Adrenal gland (tissue), 12 donors: ENCODE measurements around the gene RLIM. TPM values are rescaled to one million over a fixed set of nuclear protein-coding genes. Genes with fewer than 3 reads are reported as not detected.

Experiments used
- polyA plus RNA-seq, 3 donors: library from polyadenylated mRNA; stranded (reverse); fragments of 200-250 nt in 2 of 3; fragments of 350-450 nt in 1 of 3; fragmentation: Illumina TruSeq in 1 of 3; extraction: RNeasy Lipid Tissue Mini Kit (QIAGEN cat#74804) in 1 of 3; gene quantifications; one replicate each; pipeline ENCODE4 v1.2.3, GENCODE V29; 2013 to 2014
- total RNA-seq, 9 donors: library from RNA; depleted of rRNA in 4 of 9; stranded (reverse); fragments of >200 nt in 4 of 9; fragments of 120-200 nt in 1 of 9; fragmentation: NEBNext Ultra II Directional in 1 of 9; extraction: Animal tissue kit (Norgen Biotek cat#: 25700) in 1 of 9; gene quantifications; one replicate each; pipeline versions ENCODE4 v1.1.0 to v1.2.4, GENCODE V29; 2013 to 2023
- donor health status: healthy with polysubstance abuse.
- donor health status: Bipolar disorder and iron deficiency.
- donor health status: DM: yes; HTN: yes; CAD: no.
- donor health status: DM: no; HTN: no; CAD: no.
- donor health status: DM: no; HTN: no; CAD: no.
- donor health status: DM: yes; HTN: yes; CAD: no.

The RLIM gene
- total and polyA plus RNA-seq, 12 donors, result 7.8 to 60.4 (median 45.4) TPM

Other genes starting within 250 kb of the RLIM start
- gene SLC16A2, start 193.1 kb downstream of the RLIM start, total RNA-seq, result 100 to 1,000 TPM in 1 of 9 donors, 10 to 100 TPM in 8; 24.1 to 109 (median 49.2) TPM
- 10 to 100 TPM in 2 of 3 donors, 1 to 10 TPM in 1; 9.3 to 97.9 (median 13.4) TPM for gene SLC16A2, start 193.1 kb downstream of the RLIM start, polyA plus RNA-seq